PC-9 (cell line): Measurements from ENCODE around the gene WDR59. TPM values are rescaled to one million over a fixed set of nuclear protein-coding genes. Genes with fewer than 3 reads are reported as not detected.

ENCODE experiments used
- BruUV-seq: library from RNA; stranded (reverse); fragments of 400-500 nt; replicated peaks from 2 replicates; lab custom pipeline; 2021; lab: Mats Ljungman, UMichigan
- CTCF ChIA-PET: fragments of 300-600 bp; sonication (Branson Sonifier 250); formaldehyde crosslinking; loops from one replicate; lab custom pipeline; 2022; ENCODE audit warnings: antibody characterized with exemption; lab: Charles Lee
- POLR2A ChIA-PET: fragments of 300-600 bp; sonication (Branson Sonifier 250); formaldehyde crosslinking; loops from one replicate; lab custom pipeline; 2022; ENCODE audit warnings: antibody characterized with exemption; ENCODE audit not compliant: unreplicated experiment; lab: Charles Lee
- DNase-seq, 2 experiments: peaks; one replicate each; pipeline versions ENCODE4 v3.0.0 to v3.0.0-alpha.2; 2015 to 2022; ENCODE audit warnings: mixed read lengths in 1 of 2
- H2AFZ ChIP-seq: fragments of 200-600 bp; sonication (generic); 2 replicates; pipeline ENCODE4 v1.8.1; 2017; ENCODE audit warnings: antibody characterized with exemption
- H3F3A ChIP-seq: fragments of 200-600 bp; sonication (generic); 2 replicates; pipeline ENCODE4 v1.8.1; 2017; ENCODE audit warnings: antibody characterized with exemption, mild to moderate bottlenecking, low read depth; ENCODE audit not compliant: insufficient read depth
- H3K27ac ChIP-seq: fragments of 200-600 bp; sonication (generic); 2 replicates; pipeline ENCODE4 v1.6.1; 2016; ENCODE audit warnings: mixed run types
- H3K27me3 ChIP-seq: fragments of 200-600 bp; sonication (generic); 2 replicates; pipeline ENCODE4 v1.6.1; 2016; ENCODE audit warnings: low read depth, mixed run types; ENCODE audit not compliant: insufficient read depth
- H3K36me3 ChIP-seq: fragments of 200-600 bp; sonication (generic); 2 replicates; pipeline ENCODE4 v1.6.1; 2016; ENCODE audit warnings: low read depth, mixed run types
- H3K4me1 ChIP-seq: fragments of 200-600 bp; sonication (generic); replicated peaks from 2 replicates; pipeline ENCODE4 v1.6.1; 2016; ENCODE audit warnings: mixed run types; ENCODE audit not compliant: insufficient read depth
- H3K4me2 ChIP-seq: fragments of 200-600 bp; sonication (generic); 2 replicates; pipeline ENCODE4 v1.6.1; 2017; ENCODE audit warnings: mixed run types
- H3K4me3 ChIP-seq: fragments of 200-600 bp; sonication (generic); 2 replicates; pipeline ENCODE4 v1.6.1; 2016; ENCODE audit warnings: mixed run types
- H3K79me2 ChIP-seq: fragments of 200-600 bp; sonication (generic); 2 replicates; pipeline ENCODE4 v1.6.1; 2017; ENCODE audit warnings: low read depth, mixed run types
- H3K9me2 ChIP-seq: fragments of 200-600 bp; sonication (generic); 2 replicates; pipeline ENCODE4 v1.8.1; 2017; ENCODE audit warnings: mild to moderate bottlenecking; ENCODE audit not compliant: insufficient read depth
- H3K9me3 ChIP-seq: fragments of 200-600 bp; sonication (generic); 2 replicates; pipeline ENCODE4 v1.8.1; 2016; ENCODE audit warnings: low read depth; ENCODE audit not compliant: insufficient read depth
- H4K20me1 ChIP-seq: fragments of 200-600 bp; sonication (generic); 2 replicates; pipeline ENCODE4 v1.8.1; 2017; ENCODE audit not compliant: insufficient read depth
- CTCF ChIP-seq: fragments of 200-600 bp; sonication (generic); conservative IDR thresholded peaks from 2 replicates; pipeline ENCODE4 v1.6.1; 2017; ENCODE audit warnings: mixed run types, antibody characterized with exemption, mild to moderate bottlenecking, moderate library complexity
- EZH2 ChIP-seq: fragments of 200-600 bp; sonication (generic); IDR thresholded peaks from 2 replicates; pipeline ENCODE4 v1.8.0; 2017; ENCODE audit warnings: antibody characterized with exemption, low read depth
- intact Hi-C: fragments of 100-400 bp; cut with micrococcal nuclease; formaldehyde crosslinking; loops from one replicate; pipeline ENCODE4 v1.10.0; 2022; ENCODE audit not compliant: unreplicated experiment
- total RNA-seq: library from RNA; stranded (reverse); gene quantifications from 2 replicates; pipeline ENCODE4 v1.2.3, GENCODE V29; 2021

WDR59 gene
- total RNA-seq, 1 experiment from 2014 or later = 97.1 TPM

GRCh38 chr16:75022567-75022966 lies 37.6 kb upstream of the WDR59 start:
- intact Hi-C loops = no loop called here
- H4K20me1 ChIP-seq = no peaks in the 10 kb centered on the region
- no TSS peak for BruUV-seq
- no peak overlapping the region for H2AFZ ChIP-seq
- no peak overlapping the region for H3K4me3 ChIP-seq
- peaks cover 47% of the 10 kb centered on the region for H3K4me1 ChIP-seq
- CTCF ChIA-PET = interaction anchor here (0.5 kb wide), 1 partner anchor 356 kb away, joined by 3 read pairs; the partner anchor contains the start of gene RFWD3
- peaks cover 93% of the 10 kb centered on the region for H3K79me2 ChIP-seq
- POLR2A ChIA-PET = no interaction called here
- no peak overlapping the region for H3K27ac ChIP-seq
- TF ChIP-seq EZH2 = no peak
- no peak for TF ChIP-seq CTCF
- peaks cover 4% of the 10 kb centered on the region; the same call in 1 of the 2 replicates for H3F3A ChIP-seq
- peaks cover 16% of the 10 kb centered on the region for H3K9me3 ChIP-seq
- peaks cover 12% of the 10 kb centered on the region; the same call in 1 of the 2 replicates for H3K36me3 ChIP-seq
- H3K4me2 ChIP-seq = no peak overlapping the region
- H3K9me2 ChIP-seq = no peaks in the 10 kb centered on the region
- no peaks in the 10 kb centered on the region for H3K27me3 ChIP-seq
- no peak for DNase-seq

GRCh38 chr16:75021410-75021809 lies 36.5 kb upstream of the WDR59 start:
- H3K4me2 ChIP-seq = no peak overlapping the region
- intact Hi-C loops = no loop called here
- H3K9me2 ChIP-seq = no peaks in the 10 kb centered on the region
- H3F3A ChIP-seq = peaks cover 11% of the 10 kb centered on the region; the same call in 1 of the 2 replicates
- no peak overlapping the region for H3K27ac ChIP-seq
- peaks cover 92% of the 10 kb centered on the region for H3K79me2 ChIP-seq
- no peak for DNase-seq
- peaks cover 47% of the 10 kb centered on the region for H3K4me1 ChIP-seq
- H3K4me3 ChIP-seq = no peak overlapping the region
- ChIA-PET POLR2A (no interaction called here), CTCF (no interaction called here)
- H4K20me1 ChIP-seq = no peaks in the 10 kb centered on the region
- peaks cover 16% of the 10 kb centered on the region for H3K9me3 ChIP-seq
- no TSS peak for BruUV-seq
- peaks cover 12% of the 10 kb centered on the region; the same call in 1 of the 2 replicates for H3K36me3 ChIP-seq
- no peaks in the 10 kb centered on the region for H3K27me3 ChIP-seq
- no peak for TF ChIP-seq EZH2
- no peak for TF ChIP-seq CTCF
- H2AFZ ChIP-seq = no peak overlapping the region

- Histone ChIP-seq H3K27me3 (no peaks in the 10 kb centered on the region), H4K20me1 (no peaks in the 10 kb centered on the region), H2AFZ (no peak overlapping the region), H3K9me2 (no peaks in the 10 kb centered on the region), H3K27ac (no peak overlapping the region), H3K79me2 (peaks cover 96% of the 10 kb centered on the region), H3K4me1 (peaks cover 34% of the 10 kb centered on the region), H3K4me2 (no peak overlapping the region), H3K9me3 (peaks cover 16% of the 10 kb centered on the region), H3F3A (peaks cover 15% of the 10 kb centered on the region), H3K36me3 (peaks cover 12% of the 10 kb centered on the region; the same call in 1 of the 2 replicates), H3K4me3 (no peak overlapping the region)
- no TSS peak for BruUV-seq
- DNase-seq = no peak
- CTCF ChIA-PET = no interaction called here
- intact Hi-C loops = no loop called here
- no peak for TF ChIP-seq CTCF
- no peak for TF ChIP-seq EZH2
- POLR2A ChIA-PET = no interaction called here
Measured at GRCh38 chr16:75019586-75019985, 34.7 kb upstream of the WDR59 start.
